ENCODE results near the gene MANEA. TPM values are rescaled to one million over a fixed set of nuclear protein-coding genes. Genes with fewer than 3 reads are reported as not detected.

The MANEA gene
- total RNA-seq, 1 experiment from 2014 or later, result 19.2 TPM

- no peaks in the 10 kb centered on the region for H3K36me3 ChIP-seq (ENCODE audit: insufficient read depth, low read length, poor library complexity, severe bottlenecking)
- no peaks in the 10 kb centered on the region for H3K27me3 ChIP-seq (replicated peaks; ENCODE audit: insufficient read depth, low read depth, low read length, poor library complexity)
- no peaks in the 10 kb centered on the region for H3K4me1 ChIP-seq (ENCODE audit: insufficient read depth, low read length, poor library complexity, severe bottlenecking)
- H3K27ac ChIP-seq (ENCODE audit: low read depth, low read length, poor library complexity, severe bottlenecking), result no peak overlapping the region
- ChIA-PET CTCF (no interaction called here), POLR2A (ENCODE audit: low non-redundant PET) (no interaction called here)
- H3K4me3 ChIP-seq (ENCODE audit: low read depth, low read length, poor library complexity, severe bottlenecking), result no peak overlapping the region
- intact Hi-C loops (cut with micrococcal nuclease; ENCODE audit: unreplicated experiment), result no loop called here
- DNase-seq (ENCODE audit: low spot score), result no peak
- H3K9me3 ChIP-seq (ENCODE audit: low read depth, low read length, poor library complexity, severe bottlenecking), result no peaks in the 10 kb centered on the region
- no TSS peak for BruUV-seq (replicated peaks)
- no peak for TF ChIP-seq EZH2 (IDR thresholded peaks at IDR 0.05; ENCODE audit: borderline replicate concordance, low read depth, low read length, poor library complexity, severe bottlenecking)
- no peak for TF ChIP-seq CTCF (conservative IDR thresholded peaks at IDR 0.05; ENCODE audit: low read depth, low read length)
Measured at GRCh38 chr6:95649451-95649850, 72.1 kb downstream of the MANEA start.

GRCh38 chr6:95654176-95654575, 76.8 kb downstream of the MANEA start:
- Histone ChIP-seq H3K9me3 (ENCODE audit: low read depth, low read length, poor library complexity, severe bottlenecking) (no peaks in the 10 kb centered on the region), H3K27me3 (replicated peaks; ENCODE audit: insufficient read depth, low read depth, low read length, poor library complexity) (no peaks in the 10 kb centered on the region), H3K4me1 (ENCODE audit: insufficient read depth, low read length, poor library complexity, severe bottlenecking) (no peaks in the 10 kb centered on the region), H3K36me3 (ENCODE audit: insufficient read depth, low read length, poor library complexity, severe bottlenecking) (no peaks in the 10 kb centered on the region), H3K4me3 (ENCODE audit: low read depth, low read length, poor library complexity, severe bottlenecking) (no peak overlapping the region), H3K27ac (ENCODE audit: low read depth, low read length, poor library complexity, severe bottlenecking) (no peak overlapping the region)
- no TSS peak for BruUV-seq (replicated peaks)
- ChIA-PET POLR2A (ENCODE audit: low non-redundant PET) (no interaction called here), CTCF (no interaction called here)
- no peak for DNase-seq (ENCODE audit: low spot score)
- no peak for TF ChIP-seq CTCF (conservative IDR thresholded peaks at IDR 0.05; ENCODE audit: low read depth, low read length)
- TF ChIP-seq EZH2 (IDR thresholded peaks at IDR 0.05; ENCODE audit: borderline replicate concordance, low read depth, low read length, poor library complexity, severe bottlenecking), result no peak
- intact Hi-C loops (cut with micrococcal nuclease; ENCODE audit: unreplicated experiment), result no loop called here

- Histone ChIP-seq H3K27ac (ENCODE audit: low read depth, low read length, poor library complexity, severe bottlenecking) (no peak overlapping the region), H3K27me3 (replicated peaks; ENCODE audit: insufficient read depth, low read depth, low read length, poor library complexity) (no peaks in the 10 kb centered on the region), H3K9me3 (ENCODE audit: low read depth, low read length, poor library complexity, severe bottlenecking) (no peaks in the 10 kb centered on the region), H3K4me1 (ENCODE audit: insufficient read depth, low read length, poor library complexity, severe bottlenecking) (no peaks in the 10 kb centered on the region), H3K36me3 (ENCODE audit: insufficient read depth, low read length, poor library complexity, severe bottlenecking) (no peaks in the 10 kb centered on the region), H3K4me3 (ENCODE audit: low read depth, low read length, poor library complexity, severe bottlenecking) (no peak overlapping the region)
- no peak for DNase-seq (ENCODE audit: low spot score)
- ChIA-PET POLR2A (ENCODE audit: low non-redundant PET) (no interaction called here), CTCF (no interaction called here)
- TF ChIP-seq EZH2 (IDR thresholded peaks at IDR 0.05; ENCODE audit: borderline replicate concordance, low read depth, low read length, poor library complexity, severe bottlenecking) (no peak), CTCF (conservative IDR thresholded peaks at IDR 0.05; ENCODE audit: low read depth, low read length) (no peak)
- BruUV-seq (replicated peaks), result no TSS peak
- intact Hi-C loops (cut with micrococcal nuclease; ENCODE audit: unreplicated experiment), result no loop called here
Measured at GRCh38 chr6:95658886-95659285, 81.6 kb downstream of the MANEA start.
